ENCODE results near the gene DPP10.

DNA sequence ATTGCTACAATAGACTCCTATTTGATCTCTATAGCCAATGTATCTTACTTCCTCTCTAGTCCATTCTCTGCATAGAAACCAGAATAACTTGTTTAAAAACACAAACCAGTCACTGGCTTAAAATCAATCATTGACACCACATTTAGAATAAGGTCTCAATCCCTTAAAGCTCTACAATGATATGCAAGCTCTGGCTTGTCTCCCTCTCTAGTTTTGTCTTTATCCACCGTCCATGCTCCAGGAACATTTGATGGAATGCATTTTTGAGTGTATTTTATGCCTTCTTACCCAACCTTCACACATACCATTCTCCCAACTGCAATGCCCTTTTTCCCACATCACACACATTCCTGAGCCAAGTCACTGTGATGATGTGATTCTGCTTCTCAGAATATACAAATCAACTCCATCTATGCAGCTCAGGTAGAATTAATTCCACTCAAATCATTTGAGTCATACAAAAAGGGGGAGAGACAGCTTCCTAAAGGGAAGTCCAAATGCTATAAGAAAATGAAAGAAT lies 1107.2 kb downstream of the DPP10 start:
- no peak for TF ChIP-seq SUZ12 (IDR thresholded peaks at IDR 0.05; ENCODE audit: extremely low read depth, insufficient read depth, insufficient read length)
- no peak for TF ChIP-seq YY1 (IDR thresholded peaks at IDR 0.05; ENCODE audit: insufficient read depth, insufficient read length)

Measured in NT2/D1 (cell line).